ENCODE data around the gene HES7.
A peak's percentile ranks its signal among the peaks of the same experiment; 100 is the strongest.

HES7 gene

GRCh38 chr17:8159459-8160223 lies 35.7 kb upstream of the HES7 start:
- H3K9me3 Mint-ChIP-seq (ENCODE audit: low read depth), result no peaks in the 10 kb centered on the region
- peaks cover 2% of the 10 kb centered on the region for H3K36me3 Mint-ChIP-seq
- H3K4me3 Mint-ChIP-seq, result peak overlapping the region; percentile 60
- no peaks in the 10 kb centered on the region for H3K27me3 Mint-ChIP-seq
- peak overlapping the region; percentile 80 for H3K27ac Mint-ChIP-seq
- H3K4me1 Mint-ChIP-seq (ENCODE audit: low read depth), result peaks cover 49% of the 10 kb centered on the region

- peak overlapping the region; percentile 64 for H3K4me3 Mint-ChIP-seq
- no peaks in the 10 kb centered on the region for H3K27me3 Mint-ChIP-seq
- peak overlapping the region; percentile 80 for H3K27ac Mint-ChIP-seq
- peaks cover 2% of the 10 kb centered on the region for H3K36me3 Mint-ChIP-seq
- H3K9me3 Mint-ChIP-seq (ENCODE audit: low read depth), result no peaks in the 10 kb centered on the region
- peaks cover 44% of the 10 kb centered on the region for H3K4me1 Mint-ChIP-seq (ENCODE audit: low read depth)
Measured at GRCh38 chr17:8159032-8159400, 35.1 kb upstream of the HES7 start.

GRCh38 chr17:8158267-8159031 lies 34.5 kb upstream of the HES7 start:
- Mint-ChIP-seq H3K9me3 (ENCODE audit: low read depth) (no peaks in the 10 kb centered on the region), H3K36me3 (peaks cover 2% of the 10 kb centered on the region), H3K4me1 (ENCODE audit: low read depth) (peaks cover 38% of the 10 kb centered on the region), H3K27ac (peak overlapping the region; percentile 73), H3K27me3 (no peaks in the 10 kb centered on the region), H3K4me3 (peak overlapping the region; percentile 64)

GRCh38 chr17:8156246-8156992 lies 32.5 kb upstream of the HES7 start:
- Mint-ChIP-seq H3K4me3 (no peak overlapping the region), H3K4me1 (ENCODE audit: low read depth) (peaks cover 36% of the 10 kb centered on the region), H3K9me3 (ENCODE audit: low read depth) (no peaks in the 10 kb centered on the region), H3K27ac (no peak overlapping the region), H3K27me3 (no peaks in the 10 kb centered on the region), H3K36me3 (no peaks in the 10 kb centered on the region)

GRCh38 chr17:8155996-8156245 lies 32.0 kb upstream of the HES7 start:
- H3K4me1 Mint-ChIP-seq (ENCODE audit: low read depth), result peaks cover 32% of the 10 kb centered on the region
- no peaks in the 10 kb centered on the region for H3K27me3 Mint-ChIP-seq
- H3K4me3 Mint-ChIP-seq, result no peak overlapping the region
- H3K9me3 Mint-ChIP-seq (ENCODE audit: low read depth), result no peaks in the 10 kb centered on the region
- H3K27ac Mint-ChIP-seq, result no peak overlapping the region
- H3K36me3 Mint-ChIP-seq, result no peaks in the 10 kb centered on the region

GRCh38 chr17:8155231-8155995 lies 31.5 kb upstream of the HES7 start:
- Mint-ChIP-seq H3K4me3 (no peak overlapping the region), H3K9me3 (ENCODE audit: low read depth) (no peaks in the 10 kb centered on the region), H3K27me3 (no peaks in the 10 kb centered on the region), H3K4me1 (ENCODE audit: low read depth) (peaks cover 30% of the 10 kb centered on the region), H3K27ac (no peak overlapping the region), H3K36me3 (no peaks in the 10 kb centered on the region)

GRCh38 chr17:8154608-8155155 lies 30.8 kb upstream of the HES7 start:
- Mint-ChIP-seq H3K27me3 (no peaks in the 10 kb centered on the region), H3K4me3 (no peak overlapping the region), H3K9me3 (ENCODE audit: low read depth) (no peaks in the 10 kb centered on the region), H3K4me1 (ENCODE audit: low read depth) (peaks cover 25% of the 10 kb centered on the region), H3K27ac (no peak overlapping the region), H3K36me3 (no peaks in the 10 kb centered on the region)

GRCh38 chr17:8153957-8154607 lies 30.2 kb upstream of the HES7 start:
- Mint-ChIP-seq H3K9me3 (ENCODE audit: low read depth) (no peaks in the 10 kb centered on the region), H3K4me3 (peak overlapping the region; percentile 94), H3K27ac (no peak overlapping the region), H3K36me3 (no peaks in the 10 kb centered on the region), H3K4me1 (ENCODE audit: low read depth) (peaks cover 22% of the 10 kb centered on the region), H3K27me3 (no peaks in the 10 kb centered on the region)

GRCh38 chr17:8153525-8153956 lies 29.6 kb upstream of the HES7 start:
- Mint-ChIP-seq H3K4me3 (peak overlapping the region; percentile 94), H3K36me3 (no peaks in the 10 kb centered on the region), H3K4me1 (ENCODE audit: low read depth) (peaks cover 17% of the 10 kb centered on the region), H3K27ac (no peak overlapping the region), H3K27me3 (no peaks in the 10 kb centered on the region), H3K9me3 (ENCODE audit: low read depth) (no peaks in the 10 kb centered on the region)

GRCh38 chr17:8153031-8153451 lies 29.1 kb upstream of the HES7 start:
- Mint-ChIP-seq H3K27me3 (no peaks in the 10 kb centered on the region), H3K36me3 (no peaks in the 10 kb centered on the region), H3K4me1 (ENCODE audit: low read depth) (peaks cover 15% of the 10 kb centered on the region), H3K4me3 (peak overlapping the region; percentile 94), H3K9me3 (ENCODE audit: low read depth) (no peaks in the 10 kb centered on the region), H3K27ac (no peak overlapping the region)

GRCh38 chr17:8152112-8152775 lies 28.3 kb upstream of the HES7 start, which contains the start of gene PER1:
Gene PER1, minus strand, starts transcription at chr17:8152404. Its CDS starts 1,698 bp downstream, at chr17:8150706.
- peaks cover 13% of the 10 kb centered on the region for H3K4me1 Mint-ChIP-seq (ENCODE audit: low read depth)
- no peaks in the 10 kb centered on the region for H3K9me3 Mint-ChIP-seq (ENCODE audit: low read depth)
- H3K27me3 Mint-ChIP-seq, result no peaks in the 10 kb centered on the region
- H3K36me3 Mint-ChIP-seq, result no peaks in the 10 kb centered on the region
- no peak within 1 kb of the TSS for H3K27ac Mint-ChIP-seq
- peak within 1 kb of the TSS; percentile 94 for H3K4me3 Mint-ChIP-seq

- no peaks in the 10 kb centered on the region for H3K9me3 Mint-ChIP-seq (ENCODE audit: low read depth)
- no peaks in the 10 kb centered on the region for H3K36me3 Mint-ChIP-seq
- H3K27ac Mint-ChIP-seq, result no peak overlapping the region
- H3K4me3 Mint-ChIP-seq, result peak overlapping the region; percentile 94
- peaks cover 15% of the 10 kb centered on the region for H3K4me1 Mint-ChIP-seq (ENCODE audit: low read depth)
- H3K27me3 Mint-ChIP-seq, result no peaks in the 10 kb centered on the region
Measured at GRCh38 chr17:8151641-8152111, 27.8 kb upstream of the HES7 start.

GRCh38 chr17:8151120-8151640 lies 27.3 kb upstream of the HES7 start:
- H3K4me1 Mint-ChIP-seq (ENCODE audit: low read depth), result peaks cover 15% of the 10 kb centered on the region
- no peaks in the 10 kb centered on the region for H3K9me3 Mint-ChIP-seq (ENCODE audit: low read depth)
- H3K4me3 Mint-ChIP-seq, result peak overlapping the region; percentile 94
- H3K27ac Mint-ChIP-seq, result peak overlapping the region; percentile 28
- no peaks in the 10 kb centered on the region for H3K27me3 Mint-ChIP-seq
- H3K36me3 Mint-ChIP-seq, result no peaks in the 10 kb centered on the region
